Chondrocyte (in vitro differentiated cells): ENCODE results near the gene PRKAR1B. TPM values are rescaled to one million over a fixed set of nuclear protein-coding genes. Genes with fewer than 3 reads are reported as not detected.

Source experiments
- DNase-seq: peaks from one replicate; pipeline ENCODE4 v3.0.0; 2021; ENCODE audit warnings: mixed read lengths, low spot score
- H3K27ac Mint-ChIP-seq: one replicate; pipeline ENCODE4 v1.8.0; 2021; ENCODE audit warnings: mild to moderate bottlenecking, moderate library complexity, mixed read lengths; ENCODE audit not compliant: unreplicated experiment
- H3K27me3 Mint-ChIP-seq: 2 replicates; pipeline ENCODE4 v1.8.0; 2021; ENCODE audit warnings: low read depth, mixed read lengths
- H3K36me3 Mint-ChIP-seq: 2 replicates; pipeline ENCODE4 v1.8.0; 2021; ENCODE audit warnings: low read depth, mixed read lengths
- H3K4me1 Mint-ChIP-seq: 2 replicates; pipeline ENCODE4 v1.8.0; 2021; ENCODE audit warnings: low read depth, mild to moderate bottlenecking, mixed read lengths
- H3K4me3 Mint-ChIP-seq: one replicate; pipeline ENCODE4 v1.8.0; 2021; ENCODE audit warnings: mild to moderate bottlenecking, moderate library complexity, mixed read lengths; ENCODE audit not compliant: unreplicated experiment
- H3K9me3 Mint-ChIP-seq: 2 replicates; pipeline ENCODE4 v1.8.0; 2021; ENCODE audit warnings: low read depth, mixed read lengths
- CTCF ChIP-seq: fragments of 200-600 bp; sonication (generic); IDR thresholded peaks from 2 replicates; pipeline ENCODE4 v1.5.0; 2021; ENCODE audit warnings: antibody characterized with exemption, mild to moderate bottlenecking, moderate library complexity
- total RNA-seq: library from RNA; stranded (reverse); gene quantifications from 3 replicates; pipeline ENCODE4 v1.2.1, GENCODE V29; 2021

The PRKAR1B gene
- total RNA-seq, 1 donor from 2014 or later, result 7.7 TPM

- Mint-ChIP-seq H3K4me1 (peaks cover 23% of the 10 kb centered on the region), H3K27ac (no peak overlapping the region), H3K27me3 (no peaks in the 10 kb centered on the region), H3K9me3 (no peaks in the 10 kb centered on the region), H3K4me3 (no peak overlapping the region), H3K36me3 (peaks cover 2% of the 10 kb centered on the region)
- no peak for DNase-seq
- no peak for TF ChIP-seq CTCF
Measured at GRCh38 chr7:696426-696811, 30.7 kb downstream of the PRKAR1B start.

GRCh38 chr7:693280-693679 is 33.8 kb downstream of the PRKAR1B start:
- peaks cover 10% of the 10 kb centered on the region for H3K4me1 Mint-ChIP-seq
- H3K36me3 Mint-ChIP-seq, result peaks cover 6% of the 10 kb centered on the region
- H3K27me3 Mint-ChIP-seq, result no peaks in the 10 kb centered on the region
- no peak for TF ChIP-seq CTCF
- H3K4me3 Mint-ChIP-seq, result no peak overlapping the region
- H3K9me3 Mint-ChIP-seq, result peaks cover 7% of the 10 kb centered on the region
- no peak overlapping the region for H3K27ac Mint-ChIP-seq
- DNase-seq, result peak; percentile 57

GRCh38 chr7:691361-692045 is 35.6 kb downstream of the PRKAR1B start:
- TF ChIP-seq CTCF, result no peak
- DNase-seq, result no peak
- Mint-ChIP-seq H3K9me3 (peaks cover 16% of the 10 kb centered on the region), H3K4me1 (no peaks in the 10 kb centered on the region), H3K36me3 (peaks cover 12% of the 10 kb centered on the region), H3K27ac (no peak overlapping the region), H3K4me3 (no peak overlapping the region), H3K27me3 (no peaks in the 10 kb centered on the region)

- Mint-ChIP-seq H3K27ac (no peak overlapping the region), H3K9me3 (peaks cover 24% of the 10 kb centered on the region), H3K4me1 (no peaks in the 10 kb centered on the region), H3K27me3 (no peaks in the 10 kb centered on the region), H3K36me3 (peaks cover 17% of the 10 kb centered on the region), H3K4me3 (no peak overlapping the region)
- peak; percentile 38 for DNase-seq
- TF ChIP-seq CTCF, result no peak
Measured at GRCh38 chr7:690478-691360, 36.4 kb downstream of the PRKAR1B start.

- Mint-ChIP-seq H3K4me3 (no peak overlapping the region), H3K36me3 (peaks cover 19% of the 10 kb centered on the region), H3K9me3 (peaks cover 31% of the 10 kb centered on the region), H3K27me3 (no peaks in the 10 kb centered on the region), H3K27ac (no peak overlapping the region), H3K4me1 (no peaks in the 10 kb centered on the region)
- TF ChIP-seq CTCF, result no peak
- no peak for DNase-seq
Measured at GRCh38 chr7:685540-685939, 41.5 kb downstream of the PRKAR1B start.
